IPS-18c (cell line): ENCODE results near the gene CERT1.
"Not testable (repeated sequence)": the region's sequence is repeated elsewhere in the genome, so short reads cannot be mapped to it uniquely, and the experiment has no call there.

ENCODE experiments used
- H3K4me3 ChIP-seq: 2 replicates; pipeline ENCODE4 v1.7.0; 2013; ENCODE audit warnings: low read depth, mild to moderate bottlenecking, low read length, moderate library complexity; ENCODE audit not compliant: insufficient read depth
- H3K9me3 ChIP-seq: one replicate; pipeline ENCODE4 v1.6.1; 2013; ENCODE audit warnings: mild to moderate bottlenecking, low read length, moderate library complexity; ENCODE audit not compliant: control insufficient read depth, insufficient read depth

CERT1 gene

GRCh38 chr5:75498208-75498777, 13.1 kb downstream of the CERT1 start:
- H3K4me3 ChIP-seq, result no peak overlapping the region
- H3K9me3 ChIP-seq, result no peaks in the 10 kb centered on the region

GRCh38 chr5:75496026-75496425, 15.4 kb downstream of the CERT1 start:
- Histone ChIP-seq H3K9me3 (no peaks in the 10 kb centered on the region), H3K4me3 (no peak overlapping the region)

DNA sequence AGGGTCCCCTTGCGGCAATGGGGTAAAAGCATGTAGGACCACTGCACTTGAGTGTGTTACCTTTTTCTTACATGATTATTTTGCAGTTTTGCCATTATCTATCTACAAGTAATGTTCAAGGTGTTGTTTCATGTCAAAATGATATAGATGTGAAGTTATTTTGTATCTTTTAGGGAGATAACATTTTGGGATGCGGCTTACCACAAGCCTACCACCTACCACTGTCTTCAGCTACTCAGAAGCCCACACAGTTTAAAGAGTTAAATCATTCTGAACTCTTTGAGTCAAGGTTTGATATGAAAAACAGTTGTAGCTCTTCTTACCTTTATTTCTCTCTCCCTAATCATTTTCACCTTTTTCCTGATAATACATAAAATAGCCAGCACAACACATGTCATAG, 19.8 kb downstream of the CERT1 start:
- Histone ChIP-seq H3K9me3 (no peaks in the 10 kb centered on the region), H3K4me3 (no peak overlapping the region)

DNA sequence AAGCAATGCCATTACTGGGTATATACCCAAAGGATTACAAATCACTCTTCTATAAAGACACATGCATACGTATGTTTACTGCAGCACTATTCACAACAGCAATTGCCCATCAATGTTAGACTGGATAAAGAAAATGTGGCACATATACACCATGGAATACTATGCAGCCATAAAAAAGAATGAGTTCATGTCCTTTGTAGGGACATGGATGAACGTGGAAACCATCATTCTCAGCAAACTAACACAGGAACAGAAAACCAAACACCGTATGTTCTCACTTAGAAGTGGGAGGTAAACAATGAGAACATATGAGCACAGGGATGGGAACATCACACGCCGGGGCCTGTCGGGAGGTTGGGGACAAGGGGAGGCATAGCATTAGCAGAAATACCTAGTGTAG, 21.6 kb downstream of the CERT1 start:
- not testable (repeated sequence) for H3K9me3 ChIP-seq, H3K4me3 ChIP-seq

- Histone ChIP-seq H3K4me3 (no peak overlapping the region), H3K9me3 (no peaks in the 10 kb centered on the region)
Measured at GRCh38 chr5:75484605-75485004, 26.8 kb downstream of the CERT1 start.

DNA sequence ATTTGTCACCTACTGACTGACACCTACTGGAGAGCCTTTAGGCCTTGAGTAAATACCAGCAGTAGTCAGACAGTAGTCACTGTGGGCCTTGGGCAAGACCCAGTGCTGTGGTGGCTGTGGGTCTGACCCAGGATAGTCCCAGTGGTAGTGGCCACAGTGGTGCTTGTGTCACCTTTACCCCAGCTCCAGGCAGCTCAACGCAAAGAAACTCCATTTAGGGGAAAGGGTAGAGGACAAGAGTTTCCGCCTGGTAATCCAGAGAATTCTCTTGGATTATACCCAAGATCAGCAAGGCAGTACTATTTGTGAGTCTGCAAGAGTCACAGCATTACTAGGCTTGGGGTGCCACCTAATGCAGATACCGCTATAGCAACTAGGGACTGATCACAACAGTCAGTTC, 28.9 kb downstream of the CERT1 start:
- Histone ChIP-seq H3K9me3 (no peaks in the 10 kb centered on the region), H3K4me3 (no peak overlapping the region)

DNA sequence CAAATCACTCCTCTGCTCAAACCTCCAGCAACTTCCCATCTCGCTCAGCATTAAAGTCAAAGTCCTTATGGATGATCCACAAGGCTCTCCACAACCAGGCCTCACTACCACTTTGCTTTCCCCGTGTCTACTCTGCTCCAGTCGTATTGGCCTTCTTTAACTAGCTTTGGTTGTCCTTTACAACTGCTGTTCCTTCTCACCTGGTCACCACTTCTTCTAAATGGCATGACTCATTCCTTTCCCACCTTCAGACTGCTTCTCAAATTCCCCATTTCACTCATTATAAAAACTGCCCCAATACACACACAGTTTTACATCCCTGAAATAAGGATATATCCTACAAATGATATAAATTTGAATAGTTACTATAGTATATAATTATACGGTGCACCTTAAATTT, 30.4 kb downstream of the CERT1 start:
- no peaks in the 10 kb centered on the region for H3K9me3 ChIP-seq

GRCh38 chr5:75475364-75475763, 36.1 kb downstream of the CERT1 start:
- Histone ChIP-seq H3K4me3 (no peak overlapping the region), H3K9me3 (no peaks in the 10 kb centered on the region)

More for the DNA sequence above, 30.4 kb downstream of the CERT1 start:
- no peak overlapping the region for H3K4me3 ChIP-seq

DNA sequence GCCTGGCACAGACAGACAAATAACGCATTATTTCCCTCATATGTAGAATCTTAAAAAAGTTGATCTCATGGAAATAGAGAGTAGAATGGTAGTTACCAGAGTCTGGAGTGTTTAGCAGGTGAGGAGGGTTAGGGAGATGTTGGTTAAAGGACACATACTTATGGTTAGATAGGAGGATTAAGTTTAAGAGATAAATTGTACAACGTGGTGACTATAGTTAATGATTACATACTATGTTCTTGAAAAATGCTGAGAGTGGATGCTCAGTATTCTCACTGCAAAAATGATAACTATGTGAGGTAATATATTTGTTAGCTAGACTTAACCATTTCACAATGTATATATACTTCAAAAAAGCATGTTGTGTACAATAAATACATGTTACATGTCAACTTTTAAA, 38.0 kb downstream of the CERT1 start:
- Histone ChIP-seq H3K4me3 (no peak overlapping the region), H3K9me3 (no peaks in the 10 kb centered on the region)

GRCh38 chr5:75472973-75473372, 38.5 kb downstream of the CERT1 start:
- Histone ChIP-seq H3K9me3 (no peaks in the 10 kb centered on the region), H3K4me3 (no peak overlapping the region)

DNA sequence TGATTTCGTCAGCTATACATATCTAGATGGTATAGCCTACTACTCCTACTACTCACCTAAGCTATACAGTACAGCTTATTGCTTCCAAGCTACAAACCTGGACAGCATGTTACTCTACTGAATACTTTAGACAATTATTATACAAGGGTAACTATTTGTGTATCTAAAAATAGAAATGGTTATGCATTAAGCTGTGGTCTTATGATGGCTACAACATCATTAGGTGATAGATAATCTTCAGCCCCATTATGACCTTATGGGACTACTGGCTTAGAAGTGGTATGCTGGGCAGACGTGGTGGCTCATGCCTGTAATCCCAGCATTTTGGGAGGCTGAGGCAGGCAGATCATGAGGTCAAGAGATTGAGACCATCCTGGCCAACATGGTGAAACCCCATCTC, 40.2 kb downstream of the CERT1 start:
- Histone ChIP-seq H3K9me3 (no peaks in the 10 kb centered on the region), H3K4me3 (no peak overlapping the region)

- H3K9me3 ChIP-seq, result no peaks in the 10 kb centered on the region
- H3K4me3 ChIP-seq, result no peak overlapping the region
Measured at GRCh38 chr5:75469017-75469416, 42.4 kb downstream of the CERT1 start.

DNA sequence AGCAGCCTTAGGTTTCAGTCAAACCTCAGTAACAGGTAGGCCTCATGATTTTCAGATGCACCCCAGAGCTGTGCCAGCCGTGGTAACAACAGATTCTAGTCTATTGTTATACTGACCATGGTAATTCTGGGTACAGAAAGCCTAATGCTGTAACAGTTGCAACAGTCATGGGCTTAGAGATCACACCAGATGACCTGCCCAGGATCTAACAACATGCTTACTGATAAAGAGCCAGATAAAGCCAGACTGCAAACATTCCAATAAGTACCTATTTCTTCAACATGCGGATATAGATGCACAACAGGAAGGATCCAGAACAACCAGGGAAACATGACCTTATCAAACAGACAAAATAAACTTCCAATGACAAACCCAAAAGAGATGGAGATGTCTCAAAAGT, 42.8 kb downstream of the CERT1 start:
- H3K9me3 ChIP-seq, result no peaks in the 10 kb centered on the region
- no peak overlapping the region for H3K4me3 ChIP-seq

- Histone ChIP-seq H3K9me3 (no peaks in the 10 kb centered on the region), H3K4me3 (no peak overlapping the region)
Measured at GRCh38 chr5:75466006-75466716, 45.3 kb downstream of the CERT1 start.

DNA sequence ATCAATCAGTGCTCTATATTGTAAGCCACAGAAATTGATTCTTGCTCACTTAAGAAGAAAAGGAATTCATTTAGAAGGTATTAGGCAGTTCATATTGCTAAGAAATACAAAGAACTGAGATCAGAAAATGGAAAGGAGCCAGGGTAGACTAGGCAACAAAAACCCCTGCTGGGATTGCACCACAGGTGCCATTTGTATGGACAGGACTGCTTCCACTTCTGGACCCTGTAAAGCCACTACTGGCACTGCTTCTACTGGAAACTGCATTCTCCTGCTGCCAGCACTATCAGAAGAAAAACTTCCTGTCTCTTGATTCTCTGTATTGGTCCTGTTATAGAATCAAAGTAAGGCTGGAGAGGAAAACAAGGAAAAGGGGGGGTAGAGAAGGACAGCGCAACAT, 45.9 kb downstream of the CERT1 start:
- Histone ChIP-seq H3K4me3 (no peak overlapping the region), H3K9me3 (no peaks in the 10 kb centered on the region)

- Histone ChIP-seq H3K9me3 (no peaks in the 10 kb centered on the region), H3K4me3 (no peak overlapping the region)
Measured at GRCh38 chr5:75463726-75464125, 47.7 kb downstream of the CERT1 start.

GRCh38 chr5:75461679-75462078, 49.8 kb downstream of the CERT1 start:
- H3K4me3 ChIP-seq, result no peak overlapping the region
- no peaks in the 10 kb centered on the region for H3K9me3 ChIP-seq

- Histone ChIP-seq H3K4me3 (no peak overlapping the region), H3K9me3 (no peaks in the 10 kb centered on the region)
Measured at GRCh38 chr5:75460942-75461610, 50.4 kb downstream of the CERT1 start.
